Right lobe of liver (tissue), 6 donors: ENCODE data around the gene OR10G3. TPM values are rescaled to one million over a fixed set of nuclear protein-coding genes. Genes with fewer than 3 reads are reported as not detected.

Experiments
- ATAC-seq, 4 donors: fragments of 200-7000 bp; cut with Tn5 transposase; one replicate each; pipeline ENCODE4 v1.9.1; 2020; ENCODE audit warnings: mild to moderate bottlenecking in 4 of 4, moderate library complexity in 4 of 4
- DNase-seq, 3 donors: peaks; one replicate each; pipeline ENCODE4 v3.0.0-alpha.2; 2020
- H3K27ac ChIP-seq, 3 donors: fragments of 200-600 bp; one replicate each; pipeline ENCODE4 v1.8.0; 2022
- H3K27me3 ChIP-seq, 2 donors: fragments of 200-600 bp; one replicate each; pipeline ENCODE4 v1.8.0; 2022
- H3K36me3 ChIP-seq, 4 donors: fragments of 200-600 bp; sonication (generic) in 1 of 4; one replicate each; pipeline versions ENCODE4 v1.5.1 to v1.8.0; 2017 to 2022; ENCODE audit warnings: control low read depth in 1 of 4
- H3K4me1 ChIP-seq, 4 donors: fragments of 200-600 bp; sonication (generic) in 1 of 4; one replicate each; pipeline versions ENCODE4 v1.5.1 to v1.8.0; 2017 to 2022; ENCODE audit warnings: control low read depth in 1 of 4
- H3K4me3 ChIP-seq, 3 donors: fragments of 200-600 bp; one replicate each; pipeline ENCODE4 v1.8.0; 2022
- H3K9me3 ChIP-seq, 4 donors: fragments of 200-600 bp; sonication (generic) in 1 of 4; one replicate each; pipeline versions ENCODE4 v1.5.1 to v1.8.0; 2017 to 2022; ENCODE audit warnings: control low read depth in 1 of 4
- POLR2A ChIP-seq: fragments of 450-650 bp; IDR thresholded peaks from one replicate; pipeline ENCODE4 v1.6.1; 2017; ENCODE audit warnings: antibody characterized with exemption, mild to moderate bottlenecking
- WGBS: methylation state at CpG from one replicate; pipeline ENCODE4 v1.1.6; 2018; ENCODE audit warnings: low coverage, low lambda C conversion rate; ENCODE audit not compliant: insufficient coverage; ENCODE audit errors: missing lambda C conversion rate; 5-methylcytosine and 5-hydroxymethylcytosine counted together
- intact Hi-C, 2 donors: fragments of 100-400 bp; cut with DNase I; formaldehyde crosslinking; loops; one replicate each; pipeline versions ENCODE4 v1.11.2 to v1.14.1; 2022
- total RNA-seq, 6 experiments: library from RNA; depleted of rRNA in 2 of 6; stranded (reverse); fragments of >200 nt in 2 of 6; fragmentation: NEBNext Ultra II Directional in 3 of 6; extraction: Animal tissue kit (Norgen Biotek cat#: 25700) in 3 of 6; gene quantifications; one replicate each; pipeline versions ENCODE4 v1.1.0 to v1.2.4, GENCODE V29; 2016 to 2023
- TF ChIP-seq, protein P1 (sequence below), 4 donors: fragments of 200-600 bp in 3 of 4; fragments of 450-650 bp in 1 of 4; IDR thresholded peaks; one replicate each; pipeline versions ENCODE4 v1.5.1 to v1.8.0; 2016 to 2022; ENCODE audit warnings: antibody characterized with exemption in 4 of 4, mild to moderate bottlenecking in 2 of 4
- donor health status: DM: no; HTN: yes; CAD: no.
- donor health status: DM: no; HTN: no; CAD: no.
- donor health status: DM: no; HTN: no; CAD: no.
- donor health status: DM: no; HTN: yes; CAD: no.
- donor health status: DM: no; HTN: yes; CAD: no.

OR10G3 gene
- total RNA-seq, 6 experiments from 2014 or later = not detected

DNA sequence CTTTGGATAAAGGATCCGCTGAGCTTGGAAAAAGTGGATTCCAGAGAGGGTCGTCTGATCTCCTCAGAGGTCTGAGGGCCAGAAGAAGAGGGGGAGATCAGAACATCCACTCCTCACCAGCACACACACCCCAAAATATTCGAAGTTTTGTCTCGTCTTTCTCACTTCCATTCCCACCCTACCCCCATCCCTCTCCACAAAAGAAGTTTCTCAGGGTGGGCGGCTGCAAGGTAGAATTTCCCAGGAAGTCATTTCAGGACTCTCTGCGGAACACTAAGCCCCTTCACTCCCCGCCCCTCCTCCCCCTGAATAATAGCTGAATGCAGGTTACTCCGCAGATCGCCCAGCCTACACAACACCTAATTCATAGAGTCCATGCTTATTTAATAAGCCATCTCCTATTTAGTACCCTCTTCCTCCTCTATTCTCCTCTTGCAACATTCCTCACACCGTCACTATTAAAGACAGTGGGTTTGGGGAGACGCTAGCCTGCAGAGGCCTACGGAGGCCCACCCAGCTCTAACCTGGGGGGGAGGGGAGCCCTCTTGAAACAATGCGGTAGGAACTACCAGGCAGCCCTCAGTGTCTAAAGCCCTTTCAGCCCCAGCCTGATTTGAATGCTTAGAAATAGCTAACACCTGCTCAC, 53.1 kb downstream of the OR10G3 start:
- intact Hi-C loops = no loop called here
- WGBS = 35% methylated on average over 7 of the region's 13 CpGs

DNA sequence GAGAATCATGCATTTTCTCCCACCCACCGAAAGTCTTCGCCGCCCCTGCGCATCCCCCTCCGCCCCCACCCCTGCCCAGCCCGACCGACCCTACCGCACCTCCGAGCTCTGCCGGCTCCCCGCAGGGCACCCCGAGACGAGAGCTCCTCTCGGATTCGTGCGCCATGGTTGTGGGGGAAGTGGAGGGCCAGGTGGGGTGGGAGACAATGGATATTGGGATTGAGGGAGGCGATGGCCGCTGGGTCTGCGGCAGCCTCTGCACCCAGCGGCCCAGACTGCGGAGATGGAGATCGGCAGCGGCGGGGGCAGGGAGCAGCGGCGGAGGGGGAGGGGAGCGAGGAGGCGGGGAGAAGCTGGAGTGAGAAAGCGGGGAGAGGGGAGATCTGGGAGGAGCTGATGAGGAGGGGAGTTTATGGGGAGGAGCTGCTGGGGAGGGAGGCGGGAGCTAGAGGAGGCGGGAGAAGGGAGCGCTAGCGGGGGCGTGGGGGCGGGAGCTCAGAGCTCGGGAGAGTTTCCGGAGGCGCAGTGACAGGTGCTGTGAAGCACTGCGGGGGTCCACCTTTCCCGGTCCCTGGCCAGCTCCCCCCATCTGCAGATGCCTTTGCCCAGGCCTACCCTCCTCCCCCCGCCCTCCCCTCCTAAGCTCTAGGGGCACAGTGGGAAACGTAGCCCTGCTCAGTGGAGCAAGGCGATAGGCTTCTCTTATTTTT, 53.8 kb downstream of the OR10G3 start, which contains the start of gene SALL2:
Gene SALL2, minus strand, starts transcription at position 385 of the 710 bp plus-strand sequence. Its CDS starts 219 bp downstream, at position 166.
- Histone ChIP-seq H3K36me3 (no peaks in the 10 kb centered on the region), H3K4me1 (no peaks in the 10 kb centered on the region), H3K27ac (no peak within 1 kb of the TSS), H3K27me3 (no peaks in the 10 kb centered on the region), H3K4me3 (peak within 1 kb of the TSS; percentile 30 to 53 (median 45)), H3K9me3 (no peaks in the 10 kb centered on the region)
- ATAC-seq = peak; percentile 77 to 93 (median 89)
- TF ChIP-seq, protein P1, sequence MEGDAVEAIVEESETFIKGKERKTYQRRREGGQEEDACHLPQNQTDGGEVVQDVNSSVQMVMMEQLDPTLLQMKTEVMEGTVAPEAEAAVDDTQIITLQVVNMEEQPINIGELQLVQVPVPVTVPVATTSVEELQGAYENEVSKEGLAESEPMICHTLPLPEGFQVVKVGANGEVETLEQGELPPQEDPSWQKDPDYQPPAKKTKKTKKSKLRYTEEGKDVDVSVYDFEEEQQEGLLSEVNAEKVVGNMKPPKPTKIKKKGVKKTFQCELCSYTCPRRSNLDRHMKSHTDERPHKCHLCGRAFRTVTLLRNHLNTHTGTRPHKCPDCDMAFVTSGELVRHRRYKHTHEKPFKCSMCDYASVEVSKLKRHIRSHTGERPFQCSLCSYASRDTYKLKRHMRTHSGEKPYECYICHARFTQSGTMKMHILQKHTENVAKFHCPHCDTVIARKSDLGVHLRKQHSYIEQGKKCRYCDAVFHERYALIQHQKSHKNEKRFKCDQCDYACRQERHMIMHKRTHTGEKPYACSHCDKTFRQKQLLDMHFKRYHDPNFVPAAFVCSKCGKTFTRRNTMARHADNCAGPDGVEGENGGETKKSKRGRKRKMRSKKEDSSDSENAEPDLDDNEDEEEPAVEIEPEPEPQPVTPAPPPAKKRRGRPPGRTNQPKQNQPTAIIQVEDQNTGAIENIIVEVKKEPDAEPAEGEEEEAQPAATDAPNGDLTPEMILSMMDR (IDR thresholded peaks at IDR 0.05) = no peak
- TF ChIP-seq POLR2A = no peak
- intact Hi-C loops = no loop called here
- under 1% methylated on average over 23 of the region's 43 CpGs for WGBS
- peak; percentile 57 to 67 (median 59) for DNase-seq

More for the DNA sequence above, 53.1 kb downstream of the OR10G3 start:
- DNase-seq (no peak), ATAC-seq (no peak)
- TF ChIP-seq, protein P1 (IDR thresholded peaks at IDR 0.05) = no peak
- TF ChIP-seq POLR2A = no peak
- no peak overlapping the region for H3K27ac ChIP-seq
- no peaks in the 10 kb centered on the region for H3K9me3 ChIP-seq
- no peaks in the 10 kb centered on the region for H3K4me1 ChIP-seq
- H3K27me3 ChIP-seq = no peaks in the 10 kb centered on the region
- no peaks in the 10 kb centered on the region for H3K36me3 ChIP-seq
- peak overlapping the region; percentile 30 to 53 (median 45) for H3K4me3 ChIP-seq

DNA sequence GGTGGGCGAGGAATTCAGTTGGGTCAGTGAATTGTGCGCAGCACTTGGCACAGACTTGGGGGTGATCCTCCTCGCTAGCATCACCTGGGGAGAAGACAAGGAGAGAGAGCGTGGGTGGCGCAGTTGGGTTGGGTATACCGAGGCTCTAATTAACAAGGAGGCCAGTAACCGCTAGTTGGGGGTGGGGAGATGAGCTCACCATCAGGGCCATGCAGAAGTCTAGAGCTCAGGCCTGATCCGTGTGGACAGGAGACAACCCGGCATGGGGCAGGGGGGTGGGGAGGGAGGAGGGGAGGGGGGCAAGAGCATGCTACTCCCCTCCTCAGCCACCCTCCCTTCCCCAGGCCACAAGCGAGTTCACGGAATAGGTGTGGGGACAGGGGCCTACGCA, 54.3 kb downstream of the OR10G3 start:
- intact Hi-C loops = no loop called here
- Histone ChIP-seq H3K36me3 (no peaks in the 10 kb centered on the region), H3K27me3 (no peaks in the 10 kb centered on the region), H3K9me3 (no peaks in the 10 kb centered on the region), H3K27ac (no peak overlapping the region), H3K4me3 (peak overlapping the region; percentile 30 to 53 (median 45)), H3K4me1 (no peaks in the 10 kb centered on the region)
- ATAC-seq (peak in 2 of 4 donors; percentile 3 to 23), DNase-seq (no peak)
- TF ChIP-seq, protein P1 (IDR thresholded peaks at IDR 0.05) = no peak
- TF ChIP-seq POLR2A = no peak
- 25% methylated on average over 4 of the region's 12 CpGs for WGBS

DNA sequence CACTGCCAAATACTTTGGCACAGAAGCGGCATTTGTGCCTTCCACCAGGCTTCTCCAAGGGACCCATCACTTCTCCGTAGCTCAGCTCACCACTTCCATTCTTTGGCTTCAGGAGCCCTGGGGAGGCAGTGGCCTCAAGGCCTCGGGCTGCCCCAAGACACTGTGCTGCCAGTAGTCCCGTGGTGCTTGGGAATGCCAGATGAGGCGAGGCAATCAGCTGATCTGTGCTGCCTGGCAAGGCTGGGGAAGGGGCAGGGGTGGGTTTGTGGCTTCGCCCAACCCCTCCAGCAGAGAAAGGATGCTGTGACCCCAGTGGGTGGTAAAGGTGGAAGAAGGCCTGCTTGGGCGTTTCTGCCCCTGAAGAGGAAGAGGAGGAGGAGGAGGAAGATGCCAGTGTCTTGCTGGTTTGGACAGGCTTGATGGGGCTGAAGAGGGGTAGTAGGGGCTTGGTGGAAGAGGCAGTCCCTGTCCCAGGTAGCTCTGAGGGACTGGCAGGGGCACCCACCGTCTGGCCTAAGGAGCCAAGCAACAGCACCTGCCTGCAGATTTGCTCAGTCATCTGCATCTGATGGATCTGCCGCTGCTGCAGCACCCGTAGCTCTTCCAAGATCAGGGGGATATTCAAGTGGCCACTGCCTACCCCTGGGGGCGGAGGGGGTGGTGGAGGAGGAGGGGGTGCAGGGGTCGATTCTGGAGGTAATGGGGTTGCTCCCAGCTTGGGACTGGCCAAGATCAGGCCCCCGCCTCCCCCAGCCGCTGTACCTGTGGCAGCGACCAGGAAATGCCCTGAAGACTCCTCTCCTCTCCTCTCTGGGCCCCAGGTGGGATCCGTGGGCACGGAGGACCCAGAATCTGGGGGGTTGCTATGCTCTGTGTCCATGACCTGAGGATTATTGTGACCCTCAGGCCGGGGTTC, 55.0 kb downstream of the OR10G3 start:
- Histone ChIP-seq H3K9me3 (no peaks in the 10 kb centered on the region), H3K4me1 (no peaks in the 10 kb centered on the region), H3K27ac (no peak overlapping the region), H3K27me3 (no peaks in the 10 kb centered on the region), H3K36me3 (no peaks in the 10 kb centered on the region), H3K4me3 (no peak overlapping the region)
- 85% methylated on average over 11 of the region's 18 CpGs for WGBS
- no peak for DNase-seq
- intact Hi-C loops = no loop called here
- TF ChIP-seq, protein P1 (IDR thresholded peaks at IDR 0.05) = no peak
- no peak for TF ChIP-seq POLR2A
- no peak for ATAC-seq
